SK-N-SH treated with all-trans-retinoic acid at 6 μM for 48 hours (cell line): ENCODE measurements around the gene DPEP1.
A peak's percentile ranks its signal among the peaks of the same experiment; 100 is the strongest.

ENCODE experiments used
- ATAC-seq: fragments of 200-7000 bp; cut with Tn5 transposase; 3 replicates; pipeline ENCODE4 v1.9.1; 2020; ENCODE audit warnings: mild to moderate bottlenecking, moderate library complexity
- ARNTL ChIP-seq: fragments of 450-650 bp; formaldehyde crosslinking; IDR thresholded peaks from 2 replicates; pipeline ENCODE4 v1.5.0; 2020; ENCODE audit warnings: low read depth, mild to moderate bottlenecking, moderate library complexity, borderline replicate concordance
- BACH2 ChIP-seq: fragments of 250-450 bp; sonication (Bioruptor Pico); IDR thresholded peaks from 2 replicates; pipeline ENCODE4 v1.9.0; 2021; ENCODE audit warnings: mild to moderate bottlenecking, borderline replicate concordance
- CSDC2 ChIP-seq: fragments of 250-450 bp; sonication (Bioruptor Pico); IDR thresholded peaks from 2 replicates; pipeline ENCODE4 v1.5.0; 2020; ENCODE audit warnings: mild to moderate bottlenecking, moderate library complexity
- ESRRG ChIP-seq: fragments of 250-450 bp; sonication (Bioruptor Pico); IDR thresholded peaks from 2 replicates; pipeline ENCODE4 v1.6.1; 2021; ENCODE audit warnings: mild to moderate bottlenecking
- GLIS3 ChIP-seq: fragments of 250-450 bp; sonication (Bioruptor Pico); IDR thresholded peaks from 2 replicates; pipeline ENCODE4 v1.5.0; 2020; ENCODE audit warnings: mild to moderate bottlenecking, moderate library complexity
- ISL1 ChIP-seq: fragments of 250-450 bp; sonication (Bioruptor Pico); IDR thresholded peaks from 2 replicates; pipeline ENCODE4 v2.1.2; 2022; ENCODE audit warnings: mild to moderate bottlenecking, moderate library complexity
- OSR1 ChIP-seq: fragments of 250-450 bp; sonication (Bioruptor Pico); IDR thresholded peaks from 2 replicates; pipeline ENCODE4 v1.8.0; 2022; ENCODE audit warnings: moderate library complexity, mild to moderate bottlenecking, inconsistent platforms
- PPARA ChIP-seq: fragments of 250-450 bp; sonication (Bioruptor Pico); IDR thresholded peaks from 2 replicates; pipeline ENCODE4 v1.5.0; 2020; ENCODE audit warnings: mild to moderate bottlenecking, borderline replicate concordance
- RARB ChIP-seq: fragments of 250-450 bp; sonication (Bioruptor Pico); IDR thresholded peaks from 2 replicates; pipeline ENCODE4 v1.8.0; 2021; ENCODE audit warnings: mild to moderate bottlenecking, moderate library complexity
- SNAI2 ChIP-seq: fragments of 250-450 bp; sonication (Bioruptor Pico); IDR thresholded peaks from 2 replicates; pipeline ENCODE4 v1.5.0; 2020; ENCODE audit warnings: mild to moderate bottlenecking, moderate library complexity
- TCF4 ChIP-seq: fragments of 250-450 bp; sonication (Bioruptor Pico); IDR thresholded peaks from 2 replicates; pipeline ENCODE4 v1.8.0; 2021; ENCODE audit warnings: mild to moderate bottlenecking, moderate library complexity, borderline replicate concordance
- TOX ChIP-seq: fragments of 250-450 bp; sonication (Bioruptor Pico); IDR thresholded peaks from 2 replicates; pipeline ENCODE4 v1.8.0; 2021; ENCODE audit warnings: mild to moderate bottlenecking, moderate library complexity, borderline replicate concordance
- TSHZ2 ChIP-seq: fragments of 250-450 bp; sonication (Bioruptor Pico); IDR thresholded peaks from 2 replicates; pipeline ENCODE4 v1.5.0; 2020; ENCODE audit warnings: mild to moderate bottlenecking, moderate library complexity
- ZC3H10 ChIP-seq: fragments of 250-450 bp; sonication (Bioruptor Pico); IDR thresholded peaks from 2 replicates; pipeline ENCODE4 v1.5.1; 2021; ENCODE audit warnings: mild to moderate bottlenecking, moderate library complexity
- ZFP3 ChIP-seq: fragments of 250-450 bp; sonication (Bioruptor Pico); IDR thresholded peaks from 2 replicates; pipeline ENCODE4 v1.5.0; 2020; ENCODE audit warnings: mild to moderate bottlenecking, moderate library complexity
- ZFP30 ChIP-seq: fragments of 450-650 bp; formaldehyde crosslinking; IDR thresholded peaks from 2 replicates; pipeline ENCODE4 v1.5.0; 2022; ENCODE audit warnings: mild to moderate bottlenecking, moderate library complexity
- ZNF565 ChIP-seq: fragments of 450-650 bp; formaldehyde crosslinking; conservative IDR thresholded peaks from 2 replicates; pipeline ENCODE4 v1.5.0; 2020; ENCODE audit warnings: low read depth, mild to moderate bottlenecking, moderate library complexity
- ZNF70 ChIP-seq: fragments of 450-650 bp; formaldehyde crosslinking; IDR thresholded peaks from 2 replicates; pipeline ENCODE4 v1.5.0; 2020; ENCODE audit warnings: mild to moderate bottlenecking, moderate library complexity
- ZNF8 ChIP-seq: fragments of 450-650 bp; formaldehyde crosslinking; IDR thresholded peaks from 2 replicates; pipeline ENCODE4 v1.5.0; 2020; ENCODE audit warnings: mild to moderate bottlenecking, moderate library complexity
- TF ChIP-seq, protein P1 (sequence below): fragments of 250-450 bp; sonication (Bioruptor Pico); IDR thresholded peaks from 2 replicates; pipeline ENCODE4 v1.5.1; 2021; ENCODE audit warnings: mild to moderate bottlenecking, moderate library complexity
- TF ChIP-seq, protein P2 (sequence below): fragments of 250-450 bp; sonication (Bioruptor Pico); IDR thresholded peaks from 2 replicates; pipeline ENCODE4 v1.8.0; 2020; ENCODE audit warnings: mild to moderate bottlenecking, moderate library complexity, borderline replicate concordance
- TF ChIP-seq, protein P3 (sequence below): fragments of 250-450 bp; sonication (Bioruptor Pico); IDR thresholded peaks from 2 replicates; pipeline ENCODE4 v1.8.0; 2021; ENCODE audit warnings: low read depth, mild to moderate bottlenecking, moderate library complexity, borderline replicate concordance
- TF ChIP-seq, protein P4 (sequence below): fragments of 250-450 bp; sonication (Bioruptor Pico); IDR thresholded peaks from 2 replicates; pipeline ENCODE4 v1.5.1; 2020; ENCODE audit warnings: low read depth, mild to moderate bottlenecking, moderate library complexity

Gene DPEP1

GRCh38 chr16:89685916-89686315, 72.5 kb downstream of the DPEP1 start:
- TF ChIP-seq SNAI2 (CRISPR knock-in tag) = no peak
- TF ChIP-seq ZFP3 (CRISPR knock-in tag) = no peak
- TF ChIP-seq ARNTL (CRISPR knock-in tag) = no peak
- TF ChIP-seq ZC3H10 (CRISPR knock-in tag) = no peak
- no peak for TF ChIP-seq PPARA (CRISPR knock-in tag)
- no peak for TF ChIP-seq OSR1 (CRISPR knock-in tag)
- TF ChIP-seq ISL1 = no peak
- no peak for TF ChIP-seq ZFP30 (CRISPR knock-in tag)
- no peak for TF ChIP-seq ZNF70
- no peak for TF ChIP-seq RARB (CRISPR knock-in tag)
- TF ChIP-seq TOX (CRISPR knock-in tag) = no peak
- no peak for ATAC-seq

DNA sequence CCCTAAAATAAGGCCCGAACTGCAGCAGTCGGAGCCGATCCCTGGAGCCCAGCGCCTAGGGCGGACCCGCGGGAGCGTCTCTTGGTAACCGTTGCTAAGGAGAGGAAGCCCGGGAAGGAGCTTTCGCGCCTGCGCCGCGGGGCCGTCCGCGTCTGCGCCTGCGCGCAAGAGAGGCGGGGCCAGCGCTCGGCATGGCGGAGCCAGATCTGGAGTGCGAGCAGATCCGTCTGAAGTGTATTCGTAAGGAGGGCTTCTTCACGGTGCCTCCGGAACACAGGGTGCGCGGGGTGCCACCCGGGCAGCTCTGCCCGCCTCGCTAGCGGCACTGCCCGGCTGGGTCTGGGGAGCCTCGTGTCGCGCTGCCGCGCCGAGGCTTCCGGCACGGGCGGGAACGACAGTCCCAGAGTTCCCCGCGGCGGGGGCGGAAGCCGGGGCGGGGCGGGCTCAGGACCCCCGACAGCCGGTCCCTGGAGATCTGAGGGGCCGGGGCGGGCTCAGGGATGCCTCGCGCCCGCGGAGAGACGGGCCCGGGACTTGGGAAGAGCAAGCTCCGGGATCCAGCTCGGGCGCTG, 73.2 kb downstream of the DPEP1 start, which contains the start of gene CDK10:
Gene CDK10 (plus strand): TSS at position 170 of the 572 bp plus-strand sequence. CDS start 22 bp downstream, at position 192.
- ATAC-seq = peak; percentile 89
- no peak for TF ChIP-seq ESRRG (CRISPR knock-in tag)
- TF ChIP-seq ZNF8 = no peak
- TF ChIP-seq ZC3H10 (CRISPR knock-in tag) = no peak
- no peak for TF ChIP-seq GLIS3 (CRISPR knock-in tag)
- no peak for TF ChIP-seq PPARA (CRISPR knock-in tag)
- no peak for TF ChIP-seq ZFP3 (CRISPR knock-in tag)
- no peak for TF ChIP-seq ZNF70
- TF ChIP-seq, protein P1, sequence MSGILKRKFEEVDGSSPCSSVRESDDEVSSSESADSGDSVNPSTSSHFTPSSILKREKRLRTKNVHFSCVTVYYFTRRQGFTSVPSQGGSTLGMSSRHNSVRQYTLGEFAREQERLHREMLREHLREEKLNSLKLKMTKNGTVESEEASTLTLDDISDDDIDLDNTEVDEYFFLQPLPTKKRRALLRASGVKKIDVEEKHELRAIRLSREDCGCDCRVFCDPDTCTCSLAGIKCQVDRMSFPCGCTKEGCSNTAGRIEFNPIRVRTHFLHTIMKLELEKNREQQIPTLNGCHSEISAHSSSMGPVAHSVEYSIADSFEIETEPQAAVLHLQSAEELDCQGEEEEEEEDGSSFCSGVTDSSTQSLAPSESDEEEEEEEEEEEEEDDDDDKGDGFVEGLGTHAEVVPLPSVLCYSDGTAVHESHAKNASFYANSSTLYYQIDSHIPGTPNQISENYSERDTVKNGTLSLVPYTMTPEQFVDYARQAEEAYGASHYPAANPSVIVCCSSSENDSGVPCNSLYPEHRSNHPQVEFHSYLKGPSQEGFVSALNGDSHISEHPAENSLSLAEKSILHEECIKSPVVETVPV = no peak
- no peak for TF ChIP-seq SNAI2 (CRISPR knock-in tag)
- TF ChIP-seq CSDC2 (CRISPR knock-in tag) = no peak
- TF ChIP-seq TCF4 (CRISPR knock-in tag) = no peak
- TF ChIP-seq ARNTL (CRISPR knock-in tag) = no peak
- TF ChIP-seq, protein P2, sequence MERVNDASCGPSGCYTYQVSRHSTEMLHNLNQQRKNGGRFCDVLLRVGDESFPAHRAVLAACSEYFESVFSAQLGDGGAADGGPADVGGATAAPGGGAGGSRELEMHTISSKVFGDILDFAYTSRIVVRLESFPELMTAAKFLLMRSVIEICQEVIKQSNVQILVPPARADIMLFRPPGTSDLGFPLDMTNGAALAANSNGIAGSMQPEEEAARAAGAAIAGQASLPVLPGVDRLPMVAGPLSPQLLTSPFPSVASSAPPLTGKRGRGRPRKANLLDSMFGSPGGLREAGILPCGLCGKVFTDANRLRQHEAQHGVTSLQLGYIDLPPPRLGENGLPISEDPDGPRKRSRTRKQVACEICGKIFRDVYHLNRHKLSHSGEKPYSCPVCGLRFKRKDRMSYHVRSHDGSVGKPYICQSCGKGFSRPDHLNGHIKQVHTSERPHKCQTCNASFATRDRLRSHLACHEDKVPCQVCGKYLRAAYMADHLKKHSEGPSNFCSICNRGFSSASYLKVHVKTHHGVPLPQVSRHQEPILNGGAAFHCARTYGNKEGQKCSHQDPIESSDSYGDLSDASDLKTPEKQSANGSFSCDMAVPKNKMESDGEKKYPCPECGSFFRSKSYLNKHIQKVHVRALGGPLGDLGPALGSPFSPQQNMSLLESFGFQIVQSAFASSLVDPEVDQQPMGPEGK (CRISPR knock-in tag) = no peak
- TF ChIP-seq ZFP30 (CRISPR knock-in tag) = no peak
- TF ChIP-seq, protein P3, sequence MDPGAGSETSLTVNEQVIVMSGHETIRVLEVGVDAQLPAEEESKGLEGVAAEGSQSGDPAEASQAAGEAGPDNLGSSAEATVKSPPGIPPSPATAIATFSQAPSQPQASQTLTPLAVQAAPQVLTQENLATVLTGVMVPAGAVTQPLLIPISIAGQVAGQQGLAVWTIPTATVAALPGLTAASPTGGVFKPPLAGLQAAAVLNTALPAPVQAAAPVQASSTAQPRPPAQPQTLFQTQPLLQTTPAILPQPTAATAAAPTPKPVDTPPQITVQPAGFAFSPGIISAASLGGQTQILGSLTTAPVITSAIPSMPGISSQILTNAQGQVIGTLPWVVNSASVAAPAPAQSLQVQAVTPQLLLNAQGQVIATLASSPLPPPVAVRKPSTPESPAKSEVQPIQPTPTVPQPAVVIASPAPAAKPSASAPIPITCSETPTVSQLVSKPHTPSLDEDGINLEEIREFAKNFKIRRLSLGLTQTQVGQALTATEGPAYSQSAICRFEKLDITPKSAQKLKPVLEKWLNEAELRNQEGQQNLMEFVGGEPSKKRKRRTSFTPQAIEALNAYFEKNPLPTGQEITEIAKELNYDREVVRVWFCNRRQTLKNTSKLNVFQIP (CRISPR knock-in tag) = no peak
- no peak for TF ChIP-seq ZNF565 (CRISPR knock-in tag)
- TF ChIP-seq BACH2 (CRISPR knock-in tag) = no peak
- TF ChIP-seq, protein P4, sequence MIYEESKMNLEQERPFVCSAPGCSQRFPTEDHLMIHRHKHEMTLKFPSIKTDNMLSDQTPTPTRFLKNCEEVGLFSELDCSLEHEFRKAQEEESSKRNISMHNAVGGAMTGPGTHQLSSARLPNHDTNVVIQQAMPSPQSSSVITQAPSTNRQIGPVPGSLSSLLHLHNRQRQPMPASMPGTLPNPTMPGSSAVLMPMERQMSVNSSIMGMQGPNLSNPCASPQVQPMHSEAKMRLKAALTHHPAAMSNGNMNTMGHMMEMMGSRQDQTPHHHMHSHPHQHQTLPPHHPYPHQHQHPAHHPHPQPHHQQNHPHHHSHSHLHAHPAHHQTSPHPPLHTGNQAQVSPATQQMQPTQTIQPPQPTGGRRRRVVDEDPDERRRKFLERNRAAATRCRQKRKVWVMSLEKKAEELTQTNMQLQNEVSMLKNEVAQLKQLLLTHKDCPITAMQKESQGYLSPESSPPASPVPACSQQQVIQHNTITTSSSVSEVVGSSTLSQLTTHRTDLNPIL (CRISPR knock-in tag) = no peak
- no peak for TF ChIP-seq TSHZ2 (CRISPR knock-in tag)
- no peak for TF ChIP-seq RARB (CRISPR knock-in tag)
- TF ChIP-seq, all 23 proteins: peak for 0
